ENCODE results near the gene NACC2. TPM values are rescaled to one million over a fixed set of nuclear protein-coding genes. Genes with fewer than 3 reads are reported as not detected.

Gene NACC2
- total and polyA plus RNA-seq, 10 of the 15 experiments (the other 5 are each of a cell fraction or from before 2014, with no cell fraction given) = 0.66 to 14.7 (median 3.5) TPM

DNA sequence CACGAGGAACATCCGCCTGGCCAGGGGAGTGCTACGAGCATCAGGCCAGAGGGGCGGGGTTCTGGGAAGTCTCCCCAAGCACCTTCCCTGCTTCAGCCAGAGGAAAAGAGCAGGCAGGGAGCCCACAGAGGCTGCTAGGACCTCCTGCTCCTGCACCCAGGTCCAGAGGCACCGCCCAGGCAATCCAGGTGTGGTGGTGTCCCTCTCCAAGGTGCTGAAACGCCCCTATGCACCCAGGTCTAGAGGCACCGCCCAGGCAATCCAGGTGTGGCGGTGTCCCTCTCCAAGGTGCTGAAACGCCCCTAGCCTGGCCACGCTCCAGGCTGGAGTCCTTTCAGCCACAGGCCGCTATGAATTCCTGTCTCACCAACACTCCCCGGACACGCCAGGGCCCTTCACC lies 123.2 kb downstream of the NACC2 start (continued):
- TF ChIP-seq, protein P1, sequence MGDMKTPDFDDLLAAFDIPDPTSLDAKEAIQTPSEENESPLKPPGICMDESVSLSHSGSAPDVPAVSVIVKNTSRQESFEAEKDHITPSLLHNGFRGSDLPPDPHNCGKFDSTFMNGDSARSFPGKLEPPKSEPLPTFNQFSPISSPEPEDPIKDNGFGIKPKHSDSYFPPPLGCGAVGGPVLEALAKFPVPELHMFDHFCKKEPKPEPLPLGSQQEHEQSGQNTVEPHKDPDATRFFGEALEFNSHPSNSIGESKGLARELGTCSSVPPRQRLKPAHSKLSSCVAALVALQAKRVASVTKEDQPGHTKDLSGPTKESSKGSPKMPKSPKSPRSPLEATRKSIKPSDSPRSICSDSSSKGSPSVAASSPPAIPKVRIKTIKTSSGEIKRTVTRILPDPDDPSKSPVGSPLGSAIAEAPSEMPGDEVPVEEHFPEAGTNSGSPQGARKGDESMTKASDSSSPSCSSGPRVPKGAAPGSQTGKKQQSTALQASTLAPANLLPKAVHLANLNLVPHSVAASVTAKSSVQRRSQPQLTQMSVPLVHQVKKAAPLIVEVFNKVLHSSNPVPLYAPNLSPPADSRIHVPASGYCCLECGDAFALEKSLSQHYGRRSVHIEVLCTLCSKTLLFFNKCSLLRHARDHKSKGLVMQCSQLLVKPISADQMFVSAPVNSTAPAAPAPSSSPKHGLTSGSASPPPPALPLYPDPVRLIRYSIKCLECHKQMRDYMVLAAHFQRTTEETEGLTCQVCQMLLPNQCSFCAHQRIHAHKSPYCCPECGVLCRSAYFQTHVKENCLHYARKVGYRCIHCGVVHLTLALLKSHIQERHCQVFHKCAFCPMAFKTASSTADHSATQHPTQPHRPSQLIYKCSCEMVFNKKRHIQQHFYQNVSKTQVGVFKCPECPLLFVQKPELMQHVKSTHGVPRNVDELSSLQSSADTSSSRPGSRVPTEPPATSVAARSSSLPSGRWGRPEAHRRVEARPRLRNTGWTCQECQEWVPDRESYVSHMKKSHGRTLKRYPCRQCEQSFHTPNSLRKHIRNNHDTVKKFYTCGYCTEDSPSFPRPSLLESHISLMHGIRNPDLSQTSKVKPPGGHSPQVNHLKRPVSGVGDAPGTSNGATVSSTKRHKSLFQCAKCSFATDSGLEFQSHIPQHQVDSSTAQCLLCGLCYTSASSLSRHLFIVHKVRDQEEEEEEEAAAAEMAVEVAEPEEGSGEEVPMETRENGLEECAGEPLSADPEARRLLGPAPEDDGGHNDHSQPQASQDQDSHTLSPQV (IDR thresholded peaks at IDR 0.05) = no peak
- TF ChIP-seq CHD1 (IDR thresholded peaks at IDR 0.05; ENCODE audit: low read depth, low read length) = no peak
- no peak for TF ChIP-seq IRF5 (IDR thresholded peaks at IDR 0.05; ENCODE audit: borderline replicate concordance)
- no peak for TF ChIP-seq WRNIP1 (IDR thresholded peaks at IDR 0.05; ENCODE audit: borderline replicate concordance, low read depth, low read length)
- TF ChIP-seq, protein P2, sequence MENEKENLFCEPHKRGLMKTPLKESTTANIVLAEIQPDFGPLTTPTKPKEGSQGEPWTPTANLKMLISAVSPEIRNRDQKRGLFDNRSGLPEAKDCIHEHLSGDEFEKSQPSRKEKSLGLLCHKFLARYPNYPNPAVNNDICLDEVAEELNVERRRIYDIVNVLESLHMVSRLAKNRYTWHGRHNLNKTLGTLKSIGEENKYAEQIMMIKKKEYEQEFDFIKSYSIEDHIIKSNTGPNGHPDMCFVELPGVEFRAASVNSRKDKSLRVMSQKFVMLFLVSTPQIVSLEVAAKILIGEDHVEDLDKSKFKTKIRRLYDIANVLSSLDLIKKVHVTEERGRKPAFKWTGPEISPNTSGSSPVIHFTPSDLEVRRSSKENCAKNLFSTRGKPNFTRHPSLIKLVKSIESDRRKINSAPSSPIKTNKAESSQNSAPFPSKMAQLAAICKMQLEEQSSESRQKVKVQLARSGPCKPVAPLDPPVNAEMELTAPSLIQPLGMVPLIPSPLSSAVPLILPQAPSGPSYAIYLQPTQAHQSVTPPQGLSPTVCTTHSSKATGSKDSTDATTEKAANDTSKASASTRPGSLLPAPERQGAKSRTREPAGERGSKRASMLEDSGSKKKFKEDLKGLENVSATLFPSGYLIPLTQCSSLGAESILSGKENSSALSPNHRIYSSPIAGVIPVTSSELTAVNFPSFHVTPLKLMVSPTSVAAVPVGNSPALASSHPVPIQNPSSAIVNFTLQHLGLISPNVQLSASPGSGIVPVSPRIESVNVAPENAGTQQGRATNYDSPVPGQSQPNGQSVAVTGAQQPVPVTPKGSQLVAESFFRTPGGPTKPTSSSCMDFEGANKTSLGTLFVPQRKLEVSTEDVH (IDR thresholded peaks at IDR 0.05; ENCODE audit: low read depth, partially characterized antibody) = no peak
- TF ChIP-seq NR2C2 (IDR thresholded peaks at IDR 0.05; ENCODE audit: borderline replicate concordance, control insufficient read depth, insufficient read length, low read depth) = no peak
- TF ChIP-seq USF1 (IDR thresholded peaks at IDR 0.05; ENCODE audit: borderline replicate concordance, extremely low read length, insufficient read depth, low read depth, low read length) = no peak
- TF ChIP-seq ZBED1 (IDR thresholded peaks at IDR 0.05; ENCODE audit: borderline replicate concordance) = no peak
- peak; percentile 73; the same call in 1 of the 2 replicates for TF ChIP-seq TCF12 (IDR thresholded peaks at IDR 0.05; ENCODE audit: low read depth, low read length)
- TF ChIP-seq FOS (IDR thresholded peaks at IDR 0.05; ENCODE audit: borderline replicate concordance, extremely low read depth, insufficient read length) = no peak
- no peak for TF ChIP-seq HSF1 (IDR thresholded peaks at IDR 0.05; ENCODE audit: low read depth, low read length)
- no peak for TF ChIP-seq YBX1 (IDR thresholded peaks at IDR 0.05)
- TF ChIP-seq NBN (IDR thresholded peaks at IDR 0.05) = no peak
- no peak for TF ChIP-seq SMAD5 (IDR thresholded peaks at IDR 0.05; ENCODE audit: low read depth)
- TF ChIP-seq, protein P3, sequence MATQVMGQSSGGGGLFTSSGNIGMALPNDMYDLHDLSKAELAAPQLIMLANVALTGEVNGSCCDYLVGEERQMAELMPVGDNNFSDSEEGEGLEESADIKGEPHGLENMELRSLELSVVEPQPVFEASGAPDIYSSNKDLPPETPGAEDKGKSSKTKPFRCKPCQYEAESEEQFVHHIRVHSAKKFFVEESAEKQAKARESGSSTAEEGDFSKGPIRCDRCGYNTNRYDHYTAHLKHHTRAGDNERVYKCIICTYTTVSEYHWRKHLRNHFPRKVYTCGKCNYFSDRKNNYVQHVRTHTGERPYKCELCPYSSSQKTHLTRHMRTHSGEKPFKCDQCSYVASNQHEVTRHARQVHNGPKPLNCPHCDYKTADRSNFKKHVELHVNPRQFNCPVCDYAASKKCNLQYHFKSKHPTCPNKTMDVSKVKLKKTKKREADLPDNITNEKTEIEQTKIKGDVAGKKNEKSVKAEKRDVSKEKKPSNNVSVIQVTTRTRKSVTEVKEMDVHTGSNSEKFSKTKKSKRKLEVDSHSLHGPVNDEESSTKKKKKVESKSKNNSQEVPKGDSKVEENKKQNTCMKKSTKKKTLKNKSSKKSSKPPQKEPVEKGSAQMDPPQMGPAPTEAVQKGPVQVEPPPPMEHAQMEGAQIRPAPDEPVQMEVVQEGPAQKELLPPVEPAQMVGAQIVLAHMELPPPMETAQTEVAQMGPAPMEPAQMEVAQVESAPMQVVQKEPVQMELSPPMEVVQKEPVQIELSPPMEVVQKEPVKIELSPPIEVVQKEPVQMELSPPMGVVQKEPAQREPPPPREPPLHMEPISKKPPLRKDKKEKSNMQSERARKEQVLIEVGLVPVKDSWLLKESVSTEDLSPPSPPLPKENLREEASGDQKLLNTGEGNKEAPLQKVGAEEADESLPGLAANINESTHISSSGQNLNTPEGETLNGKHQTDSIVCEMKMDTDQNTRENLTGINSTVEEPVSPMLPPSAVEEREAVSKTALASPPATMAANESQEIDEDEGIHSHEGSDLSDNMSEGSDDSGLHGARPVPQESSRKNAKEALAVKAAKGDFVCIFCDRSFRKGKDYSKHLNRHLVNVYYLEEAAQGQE (IDR thresholded peaks at IDR 0.05; ENCODE audit: low read depth, low read length) = peak; percentile 97
- TF ChIP-seq CREM (IDR thresholded peaks at IDR 0.05; ENCODE audit: low read depth) = no peak

All from GM12878 (cell line).